Endothelial cell (in vitro differentiated cells): ENCODE data around the gene RAD9A. TPM values are rescaled to one million over a fixed set of nuclear protein-coding genes. Genes with fewer than 3 reads are reported as not detected.

ENCODE experiments used
- DNase-seq: peaks from one replicate; pipeline ENCODE4 v3.0.0; 2021; ENCODE audit warnings: low spot score
- H3K27ac Mint-ChIP-seq: one replicate; pipeline ENCODE4 v1.8.0; 2021; ENCODE audit warnings: mixed read lengths, inconsistent platforms; ENCODE audit not compliant: unreplicated experiment
- H3K27me3 Mint-ChIP-seq: one replicate; pipeline ENCODE4 v1.8.0; 2021; ENCODE audit warnings: mild to moderate bottlenecking, moderate library complexity, mixed read lengths, inconsistent platforms; ENCODE audit not compliant: unreplicated experiment
- H3K36me3 Mint-ChIP-seq: one replicate; pipeline ENCODE4 v1.8.0; 2021; ENCODE audit warnings: mild to moderate bottlenecking, low read depth, mixed read lengths, inconsistent platforms; ENCODE audit not compliant: unreplicated experiment
- H3K4me1 Mint-ChIP-seq: one replicate; pipeline ENCODE4 v1.8.0; 2021; ENCODE audit warnings: mild to moderate bottlenecking, mixed read lengths, inconsistent platforms; ENCODE audit not compliant: unreplicated experiment
- H3K4me3 Mint-ChIP-seq: one replicate; pipeline ENCODE4 v1.8.0; 2021; ENCODE audit warnings: mild to moderate bottlenecking, mixed read lengths, inconsistent platforms; ENCODE audit not compliant: unreplicated experiment
- H3K9me3 Mint-ChIP-seq: one replicate; pipeline ENCODE4 v1.8.0; 2021; ENCODE audit warnings: mixed read lengths, inconsistent platforms; ENCODE audit not compliant: unreplicated experiment
- CTCF ChIP-seq: fragments of 200-600 bp; sonication (generic); IDR thresholded peaks from one replicate; pipeline ENCODE4 v1.5.0; 2021; ENCODE audit warnings: antibody characterized with exemption; ENCODE audit not compliant: unreplicated experiment
- total RNA-seq: library from RNA; stranded (reverse); fragmentation: NEBNext Ultra II Directional; extraction: Animal tissue kit (Norgen Biotek cat#: 25700); gene quantifications from one replicate; pipeline ENCODE4 v1.2.1, GENCODE V29; 2021; ENCODE audit not compliant: unreplicated experiment

RAD9A gene
- total RNA-seq, 1 donor from 2014 or later: 18.4 TPM

DNA sequence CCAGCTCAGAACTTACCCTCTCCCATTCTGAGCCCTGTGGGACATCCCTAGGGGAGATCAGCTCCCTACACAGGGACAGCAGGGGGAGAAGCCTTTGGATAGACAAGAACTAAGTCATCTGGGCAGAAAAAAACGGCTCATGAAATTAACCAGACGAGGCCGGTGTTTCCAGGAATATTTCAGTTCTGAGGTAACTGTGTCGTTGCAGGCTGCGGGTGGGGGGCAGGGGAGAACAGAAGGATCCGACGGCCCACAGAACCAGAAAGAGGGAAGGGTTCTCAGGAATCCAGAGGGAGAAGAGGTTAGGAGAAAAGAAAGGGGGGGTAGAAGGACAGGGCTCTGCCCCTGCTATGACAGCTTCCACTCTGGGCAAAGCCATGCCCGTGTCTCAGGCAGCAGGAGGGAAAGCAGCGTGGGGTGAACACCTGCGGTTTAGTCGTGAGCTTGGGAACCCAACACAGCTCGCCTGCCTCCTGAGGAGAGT, 21.9 kb upstream of the RAD9A start:
- DNase-seq: no peak
- Mint-ChIP-seq H3K4me1 (peaks cover 47% of the 10 kb centered on the region), H3K27me3 (peaks cover 19% of the 10 kb centered on the region), H3K27ac (no peak overlapping the region), H3K36me3 (peaks cover 25% of the 10 kb centered on the region), H3K9me3 (no peaks in the 10 kb centered on the region), H3K4me3 (peak overlapping the region; percentile 69)
- TF ChIP-seq CTCF: no peak

DNA sequence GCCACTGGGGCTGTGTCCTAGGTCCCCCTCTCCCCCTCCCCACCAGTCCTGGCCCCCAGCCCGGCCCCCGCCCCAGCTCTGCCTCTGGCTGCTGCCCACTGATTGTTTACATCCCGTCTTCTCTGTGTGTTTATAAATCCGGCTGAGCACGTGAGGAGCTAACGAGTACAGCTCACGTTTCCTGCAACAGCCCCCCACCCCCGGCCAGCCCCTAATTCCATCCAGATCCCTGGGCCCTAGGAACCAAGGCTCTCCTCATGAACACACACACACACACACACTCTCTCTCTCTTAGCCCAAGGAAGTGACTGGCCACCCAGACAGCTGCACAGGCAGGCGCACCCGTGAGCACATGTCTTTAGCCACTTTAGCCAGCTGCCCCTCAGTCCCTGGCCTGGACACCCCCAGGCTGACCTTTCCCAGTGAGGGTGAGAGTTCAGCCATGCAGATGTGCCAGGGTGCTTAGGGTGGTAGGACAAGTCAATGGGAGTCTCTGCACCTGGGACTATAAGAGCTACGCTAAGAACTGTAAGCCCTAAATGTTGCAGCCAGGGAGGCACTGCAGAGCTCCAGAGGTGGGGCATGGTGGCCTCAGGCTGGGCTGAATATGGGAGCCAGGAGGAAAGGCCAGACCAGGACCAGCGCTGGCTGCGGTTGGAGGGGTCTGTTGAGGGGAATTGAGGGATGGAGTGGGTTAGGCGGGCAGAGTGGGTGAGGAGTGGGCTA, 21.3 kb upstream of the RAD9A start:
- peaks cover 22% of the 10 kb centered on the region for H3K36me3 Mint-ChIP-seq
- TF ChIP-seq CTCF: no peak
- H3K27me3 Mint-ChIP-seq: peaks cover 19% of the 10 kb centered on the region
- peak overlapping the region; percentile 23 for H3K4me3 Mint-ChIP-seq
- peaks cover 49% of the 10 kb centered on the region for H3K4me1 Mint-ChIP-seq
- H3K27ac Mint-ChIP-seq: no peak overlapping the region
- no peak for DNase-seq
- H3K9me3 Mint-ChIP-seq: no peaks in the 10 kb centered on the region

- no peak for TF ChIP-seq CTCF
- Mint-ChIP-seq H3K27ac (no peak overlapping the region), H3K27me3 (peaks cover 18% of the 10 kb centered on the region), H3K9me3 (no peaks in the 10 kb centered on the region), H3K4me1 (peaks cover 45% of the 10 kb centered on the region), H3K4me3 (peak overlapping the region; percentile 92), H3K36me3 (peaks cover 14% of the 10 kb centered on the region)
- DNase-seq: peak; percentile 53
Observed at GRCh38 chr11:67371189-67371910, 20.4 kb upstream of the RAD9A start.

DNA sequence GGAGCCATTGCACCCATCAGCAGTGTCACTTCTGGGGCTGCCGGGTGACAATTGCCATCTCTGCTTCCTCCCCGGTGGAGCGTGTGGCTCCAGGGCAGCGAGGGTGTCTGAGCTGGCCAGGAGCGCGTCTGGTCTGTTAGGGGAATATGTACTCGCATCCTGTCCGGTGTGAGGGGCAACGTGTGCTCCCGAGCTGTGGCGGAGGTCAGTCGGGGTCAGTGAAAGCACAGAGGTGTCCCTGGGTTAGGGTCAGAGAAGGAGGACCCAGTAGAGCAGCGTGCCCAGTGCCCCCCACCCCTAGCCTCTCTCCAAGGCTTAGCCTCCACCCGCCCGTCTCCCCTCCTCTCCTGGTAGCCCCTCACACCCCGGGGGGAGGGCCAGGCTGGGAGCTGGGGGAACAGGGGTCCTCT, 19.9 kb upstream of the RAD9A start:
- peaks cover 14% of the 10 kb centered on the region for H3K36me3 Mint-ChIP-seq
- H3K4me3 Mint-ChIP-seq: peak overlapping the region; percentile 92
- TF ChIP-seq CTCF: no peak
- peak overlapping the region; percentile 52 for H3K27ac Mint-ChIP-seq
- peaks cover 45% of the 10 kb centered on the region for H3K4me1 Mint-ChIP-seq
- H3K27me3 Mint-ChIP-seq: peaks cover 18% of the 10 kb centered on the region
- H3K9me3 Mint-ChIP-seq: no peaks in the 10 kb centered on the region
- no peak for DNase-seq
